Measurements from ENCODE around the gene PRPF4.

DNA sequence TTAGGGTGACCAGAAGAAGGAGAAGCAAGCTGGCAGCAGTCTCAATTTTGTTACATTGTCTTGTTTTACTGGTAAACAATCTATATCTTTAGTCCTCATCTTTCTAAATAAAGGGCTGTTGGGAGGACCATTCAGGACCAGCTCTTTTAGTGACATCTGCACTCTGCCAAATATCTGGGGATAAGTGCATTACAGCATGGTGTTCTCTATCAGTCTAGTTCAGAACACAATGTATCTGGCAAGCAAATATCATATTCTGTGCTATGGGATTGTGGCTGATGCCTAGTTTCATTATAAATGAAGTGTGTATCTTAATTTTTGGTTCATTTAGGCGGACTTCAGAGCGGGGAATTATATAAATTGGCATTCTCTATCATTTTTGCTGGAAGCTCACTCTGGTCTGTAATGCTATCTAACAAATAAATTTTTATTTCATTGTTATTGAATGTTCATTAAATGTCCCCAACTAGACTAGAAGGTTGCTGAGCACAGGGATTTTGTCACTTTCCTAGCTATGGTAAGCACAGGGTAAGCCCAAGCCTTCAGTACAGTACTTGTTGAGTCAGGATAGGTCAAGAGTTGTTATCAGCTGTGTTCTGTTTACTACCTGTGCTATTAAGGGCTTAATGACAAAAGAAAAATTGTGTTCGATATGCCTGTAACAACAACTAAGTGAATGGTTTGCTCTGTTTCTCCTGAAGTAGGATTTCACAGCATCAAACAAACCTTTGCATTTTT is 52.8 kb downstream of the PRPF4 start:
- TF ChIP-seq, protein P1, sequence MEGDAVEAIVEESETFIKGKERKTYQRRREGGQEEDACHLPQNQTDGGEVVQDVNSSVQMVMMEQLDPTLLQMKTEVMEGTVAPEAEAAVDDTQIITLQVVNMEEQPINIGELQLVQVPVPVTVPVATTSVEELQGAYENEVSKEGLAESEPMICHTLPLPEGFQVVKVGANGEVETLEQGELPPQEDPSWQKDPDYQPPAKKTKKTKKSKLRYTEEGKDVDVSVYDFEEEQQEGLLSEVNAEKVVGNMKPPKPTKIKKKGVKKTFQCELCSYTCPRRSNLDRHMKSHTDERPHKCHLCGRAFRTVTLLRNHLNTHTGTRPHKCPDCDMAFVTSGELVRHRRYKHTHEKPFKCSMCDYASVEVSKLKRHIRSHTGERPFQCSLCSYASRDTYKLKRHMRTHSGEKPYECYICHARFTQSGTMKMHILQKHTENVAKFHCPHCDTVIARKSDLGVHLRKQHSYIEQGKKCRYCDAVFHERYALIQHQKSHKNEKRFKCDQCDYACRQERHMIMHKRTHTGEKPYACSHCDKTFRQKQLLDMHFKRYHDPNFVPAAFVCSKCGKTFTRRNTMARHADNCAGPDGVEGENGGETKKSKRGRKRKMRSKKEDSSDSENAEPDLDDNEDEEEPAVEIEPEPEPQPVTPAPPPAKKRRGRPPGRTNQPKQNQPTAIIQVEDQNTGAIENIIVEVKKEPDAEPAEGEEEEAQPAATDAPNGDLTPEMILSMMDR (IDR thresholded peaks at IDR 0.05; ENCODE audit: extremely low read depth in 1 of 2, insufficient read depth in 1 of 2, low read depth in 1 of 2, low read length in 2 of 2) = no peak
- TF ChIP-seq POLR2A (IDR thresholded peaks at IDR 0.05; ENCODE audit: low read depth, low read length) (no peak), POLR2AphosphoS5 (IDR thresholded peaks at IDR 0.05; ENCODE audit: insufficient read depth, low read depth, low read length) (no peak), MYC (IDR thresholded peaks at IDR 0.05; ENCODE audit: low read depth, low read length) (no peak), JUN (IDR thresholded peaks at IDR 0.05; ENCODE audit: borderline replicate concordance, insufficient read depth, insufficient read length, low read depth) (no peak)

All from endothelial cell of umbilical vein (primary cell).